NCI-H2227 treated with DMSO at 0.1 percent for 48 hours (cell line): ENCODE results near the gene PATE4.
"Not testable (repeated sequence)": the region's sequence is repeated elsewhere in the genome, so short reads cannot be mapped to it uniquely, and the experiment has no call there.

Source experiments
- DNase-seq: peaks from one replicate; lab custom pipeline; 2025; lab: John Stamatoyannopoulos, UW

PATE4 gene

GRCh38 chr11:125833016-125833415 is at the start of gene PATE4:
Gene PATE4, plus strand, starts transcription at chr11:125833316. Its CDS starts 44 bp downstream, at chr11:125833360.
- no peak for DNase-seq

GRCh38 chr11:125784678-125785077 is 48.4 kb upstream of the PATE4 start:
- DNase-seq, result no peak

- DNase-seq, result no peak
Observed at GRCh38 chr11:125787827-125788226, 45.3 kb upstream of the PATE4 start, which contains the start of gene PATE3. Gene PATE3, plus strand, starts transcription at chr11:125788127. Its CDS starts 25 bp downstream, at chr11:125788152.

- DNase-seq, result no peak
Observed at GRCh38 chr11:125790825-125791224, 42.3 kb upstream of the PATE4 start.

GRCh38 chr11:125797641-125798040 is 35.5 kb upstream of the PATE4 start:
- no peak for DNase-seq

GRCh38 chr11:125799808-125800207 is 33.3 kb upstream of the PATE4 start:
- DNase-seq, result no peak

- no peak for DNase-seq
Observed at GRCh38 chr11:125802387-125802786, 30.7 kb upstream of the PATE4 start.

- DNase-seq, result no peak
Observed at GRCh38 chr11:125807909-125808308, 25.2 kb upstream of the PATE4 start.

- DNase-seq, result no peak
Observed at GRCh38 chr11:125835748-125836147, 2.6 kb downstream of the PATE4 start.

GRCh38 chr11:125842321-125842948 is 9.3 kb downstream of the PATE4 start:
- no peak for DNase-seq

GRCh38 chr11:125846188-125846587 is 13.1 kb downstream of the PATE4 start:
- DNase-seq, result no peak

GRCh38 chr11:125857670-125858069 is 24.6 kb downstream of the PATE4 start:
- not testable (repeated sequence) for DNase-seq

GRCh38 chr11:125862786-125863185 is 29.7 kb downstream of the PATE4 start:
- DNase-seq, result not testable (repeated sequence)

- not testable (repeated sequence) for DNase-seq
Observed at GRCh38 chr11:125865354-125865753, 32.2 kb downstream of the PATE4 start.

- no peak for DNase-seq
Observed at GRCh38 chr11:125869521-125869920, 36.4 kb downstream of the PATE4 start.

GRCh38 chr11:125871391-125872137 is 38.4 kb downstream of the PATE4 start:
- DNase-seq, result no peak

GRCh38 chr11:125872138-125872491 is 39.0 kb downstream of the PATE4 start:
- no peak for DNase-seq

- no peak for DNase-seq
Observed at GRCh38 chr11:125873881-125874555, 40.9 kb downstream of the PATE4 start.

GRCh38 chr11:125874556-125875124 is 41.5 kb downstream of the PATE4 start:
- DNase-seq, result peak; percentile 69

GRCh38 chr11:125881291-125881690 is 48.2 kb downstream of the PATE4 start:
- no peak for DNase-seq

- no peak for DNase-seq
Observed at GRCh38 chr11:125883375-125883774, 50.3 kb downstream of the PATE4 start.

GRCh38 chr11:125886997-125887372 is 53.9 kb downstream of the PATE4 start:
- DNase-seq, result no peak
